LoVo (cell line): ENCODE results near the gene ERVK3-1.
A peak's percentile ranks its signal among the peaks of the same experiment; 100 is the strongest.
"Not testable (repeated sequence)": the region's sequence is repeated elsewhere in the genome, so short reads cannot be mapped to it uniquely, and the experiment has no call there.

ENCODE experiments used
- DNase-seq: peaks from one replicate; pipeline ENCODE4 v3.0.0-alpha.2; 2016; ENCODE audit warnings: low spot score

Gene ERVK3-1

DNA sequence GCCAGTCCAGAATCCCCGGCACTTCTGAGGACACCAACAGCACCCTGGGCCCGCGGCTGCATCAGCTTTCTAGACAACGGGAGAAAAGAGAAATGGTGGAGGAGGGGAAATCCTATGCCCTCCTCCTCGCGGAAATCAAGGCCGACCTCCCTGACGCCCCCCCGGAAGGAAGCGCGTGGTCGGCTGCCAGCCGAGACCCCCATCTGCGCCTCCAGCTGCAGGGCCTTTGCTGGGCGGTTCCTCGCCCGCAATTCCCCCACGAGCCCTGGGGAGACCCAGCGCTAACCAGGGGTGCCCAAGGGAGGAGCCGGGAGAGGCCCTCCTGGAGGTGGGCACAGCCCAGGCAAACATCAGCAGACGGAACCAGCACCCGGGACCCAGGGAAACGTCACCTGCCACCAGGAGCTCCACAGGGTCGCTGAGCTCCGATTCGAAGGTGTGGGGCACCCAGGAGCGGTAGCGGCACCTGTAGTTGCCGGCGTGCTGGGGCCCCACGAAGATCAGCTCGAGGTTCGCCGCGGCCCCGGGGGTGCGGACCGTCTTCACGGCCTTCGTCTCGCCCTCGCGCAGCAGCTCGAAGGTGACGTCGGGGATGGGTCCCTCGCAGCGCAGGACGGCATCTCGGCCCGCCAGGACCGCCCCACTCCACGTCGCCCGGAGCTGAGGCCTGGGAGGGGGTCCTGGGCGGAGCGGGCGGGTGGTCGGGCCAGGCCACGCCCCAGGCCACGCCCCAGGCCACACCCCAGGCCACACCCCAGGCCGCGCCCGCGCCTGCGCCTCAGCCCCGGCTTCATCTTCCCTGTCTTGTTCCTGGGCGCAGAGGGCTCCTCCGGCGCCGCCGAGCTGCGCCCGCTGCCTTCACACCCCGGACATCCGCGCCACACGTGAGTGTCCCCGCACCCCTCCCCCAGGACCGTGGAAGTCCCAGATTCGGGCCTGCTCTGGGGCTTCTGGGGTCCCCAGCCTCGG lies 42.1 kb downstream of the ERVK3-1 start:
- no peak for DNase-seq

DNA sequence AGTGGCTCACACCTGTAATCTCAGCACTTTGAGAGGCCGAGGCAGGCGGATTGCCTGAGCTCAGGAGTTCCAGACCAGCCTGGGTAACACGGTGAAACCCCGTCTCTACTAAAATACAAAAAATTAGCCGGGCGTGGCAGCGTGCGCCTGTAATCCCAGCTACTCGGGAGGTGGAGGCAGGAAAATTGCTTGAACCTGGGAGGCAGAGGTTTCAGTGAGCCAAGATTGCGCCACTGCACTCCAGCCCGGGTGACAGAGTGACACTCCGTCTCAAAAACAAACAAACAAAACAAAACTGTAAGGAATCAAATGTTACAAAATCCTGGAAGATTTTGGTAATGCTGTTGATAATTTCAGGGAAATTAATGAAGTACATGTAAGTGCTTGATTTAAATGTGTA lies 42.9 kb downstream of the ERVK3-1 start:
- DNase-seq = not testable (repeated sequence)

DNA sequence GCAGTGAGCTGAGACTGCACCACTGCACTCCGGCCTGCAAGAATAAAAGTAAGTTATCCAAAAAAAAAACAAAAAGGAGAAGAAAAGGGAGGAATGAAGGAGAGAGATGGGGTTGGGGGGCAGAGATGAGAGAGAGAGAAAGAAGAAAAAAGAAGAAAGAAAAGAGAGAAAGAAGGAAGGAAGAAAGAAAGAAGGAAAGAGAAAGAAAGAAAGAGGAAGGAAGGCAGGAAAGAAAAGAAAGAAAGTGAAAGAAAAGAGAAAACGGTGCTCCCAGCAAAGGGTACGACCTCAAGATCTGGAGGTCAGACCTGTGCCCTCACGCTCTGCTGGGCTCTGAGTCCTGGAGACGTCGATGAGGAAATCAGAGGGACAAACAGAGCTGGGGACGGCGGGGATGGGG lies 44.4 kb downstream of the ERVK3-1 start:
- DNase-seq = no peak

DNA sequence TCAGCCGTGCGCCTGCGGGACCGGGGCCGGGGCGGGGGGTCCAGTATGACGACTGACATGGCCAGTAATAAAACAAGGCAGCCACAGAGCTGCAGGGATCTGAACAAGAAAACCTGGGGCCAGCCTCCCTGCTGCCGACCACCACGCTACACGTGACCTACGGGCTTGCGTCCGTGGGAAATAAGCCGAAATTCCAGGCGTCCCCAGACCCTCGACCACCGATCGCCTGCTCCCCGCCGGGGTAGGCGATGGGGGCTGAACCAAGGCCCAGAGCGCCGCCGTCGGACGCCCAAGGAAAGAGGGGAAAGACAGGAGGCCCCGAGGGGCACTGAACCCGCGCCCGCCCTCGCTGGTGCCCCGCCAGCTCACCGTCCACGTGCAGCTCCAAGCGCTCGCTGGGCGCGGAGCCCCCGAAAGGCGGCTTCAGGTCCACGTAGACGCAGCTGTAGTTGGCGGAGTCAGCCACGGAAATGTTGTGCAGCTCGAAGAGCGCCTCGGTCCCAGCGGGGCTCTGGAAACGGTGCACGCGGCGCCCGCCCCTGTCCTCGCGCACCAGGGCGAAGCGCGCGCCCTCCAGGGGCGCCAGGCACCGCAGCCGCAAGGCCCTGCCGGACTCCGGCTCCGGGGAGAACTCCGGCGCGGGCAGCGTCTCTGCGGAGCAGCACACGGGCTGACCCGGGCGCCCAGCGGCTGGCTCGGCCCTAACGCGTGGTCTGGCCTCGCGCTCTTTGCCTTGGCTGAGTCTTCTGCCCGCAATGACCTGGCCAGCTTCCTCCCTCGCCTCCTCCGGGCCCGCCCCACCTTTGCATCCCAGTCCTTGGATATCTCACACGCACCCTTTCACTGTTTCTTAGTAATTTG lies 45.1 kb downstream of the ERVK3-1 start:
- no peak for DNase-seq

DNA sequence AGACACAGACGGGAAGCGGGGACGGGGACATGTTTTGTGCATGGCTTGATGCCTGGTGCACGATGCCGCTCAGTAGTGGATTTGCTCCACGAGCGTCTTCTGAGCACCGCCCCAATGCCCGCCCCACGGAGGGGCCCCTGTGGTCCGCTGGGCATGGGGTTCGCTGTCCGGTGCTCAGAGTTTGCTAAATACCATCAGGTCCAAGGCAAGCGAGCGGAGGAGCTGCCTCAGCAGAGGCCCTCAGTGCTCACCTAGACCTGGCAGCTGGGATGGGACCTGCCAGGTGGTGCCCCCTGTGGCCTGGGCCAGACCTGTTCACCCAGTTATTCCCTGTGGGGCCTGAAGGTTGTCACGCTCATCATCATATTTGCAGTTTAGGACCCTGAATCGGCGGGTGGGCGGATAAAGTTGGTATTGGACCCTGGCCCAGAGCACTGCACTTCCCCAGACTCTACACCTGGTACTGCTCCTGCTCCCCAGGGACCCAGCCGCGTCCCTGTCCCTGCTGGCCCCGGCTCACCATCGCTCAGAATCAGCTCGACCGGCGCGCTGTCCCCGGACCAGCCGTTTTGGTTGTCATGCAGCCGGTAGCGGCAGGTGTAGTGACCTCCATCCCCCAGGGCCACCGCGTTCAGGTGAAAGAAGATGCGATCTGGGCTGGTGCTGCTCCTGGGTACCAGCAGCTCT lies 45.8 kb downstream of the ERVK3-1 start:
- no peak for DNase-seq

DNA sequence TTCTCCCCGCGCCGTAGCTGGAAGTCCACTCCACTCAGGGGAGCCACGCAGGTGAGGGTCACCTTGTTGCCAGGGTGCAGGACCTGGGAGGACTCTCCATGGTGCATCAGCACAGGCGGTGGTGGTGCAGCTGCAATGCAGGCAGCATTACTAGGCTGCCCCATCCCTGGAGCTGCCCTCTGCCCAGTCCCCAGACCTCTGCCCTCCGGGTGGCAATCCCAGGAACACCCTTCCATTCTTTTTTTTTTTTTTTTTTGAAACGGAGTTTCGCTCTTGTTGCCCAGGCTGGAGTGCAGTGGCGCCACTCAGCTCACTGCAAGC lies 46.3 kb downstream of the ERVK3-1 start:
- DNase-seq = no peak

DNA sequence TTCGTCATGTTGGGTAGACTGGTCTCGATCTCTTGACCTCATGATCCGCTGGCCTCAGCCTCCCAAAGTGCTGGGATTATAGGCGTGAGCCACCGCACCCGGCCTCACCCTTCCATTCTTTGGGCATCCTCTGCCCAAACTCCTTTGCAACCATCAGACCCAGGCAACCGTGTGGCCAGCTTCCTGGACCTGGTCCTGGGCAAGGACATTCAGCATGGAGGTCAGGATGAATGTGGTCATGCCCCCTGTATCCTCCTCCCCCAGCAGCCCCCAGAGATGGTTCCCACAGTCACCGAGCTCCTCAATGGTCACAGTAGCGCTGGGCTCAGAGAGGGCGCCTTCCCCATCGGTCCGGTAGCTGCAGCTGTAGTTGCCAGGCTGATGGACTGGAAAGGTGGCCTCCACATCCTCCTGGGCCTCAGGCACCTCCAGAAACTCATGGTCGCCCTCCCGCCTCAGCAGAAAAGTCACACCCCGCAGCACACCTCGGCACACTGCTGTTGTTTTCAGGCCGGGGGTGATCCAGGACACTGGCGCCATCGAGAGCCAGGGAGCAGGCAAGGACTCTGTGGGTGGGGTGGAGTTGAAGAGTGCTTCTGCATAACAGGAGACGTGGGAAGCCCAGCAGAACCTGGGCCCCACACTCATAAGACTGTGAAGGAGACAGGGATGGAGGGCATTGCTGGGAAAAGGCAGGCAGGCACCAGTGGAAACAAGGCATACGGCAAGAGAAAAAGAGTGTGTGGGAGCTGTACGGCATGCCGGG lies 47.0 kb downstream of the ERVK3-1 start:
- DNase-seq = no peak

DNA sequence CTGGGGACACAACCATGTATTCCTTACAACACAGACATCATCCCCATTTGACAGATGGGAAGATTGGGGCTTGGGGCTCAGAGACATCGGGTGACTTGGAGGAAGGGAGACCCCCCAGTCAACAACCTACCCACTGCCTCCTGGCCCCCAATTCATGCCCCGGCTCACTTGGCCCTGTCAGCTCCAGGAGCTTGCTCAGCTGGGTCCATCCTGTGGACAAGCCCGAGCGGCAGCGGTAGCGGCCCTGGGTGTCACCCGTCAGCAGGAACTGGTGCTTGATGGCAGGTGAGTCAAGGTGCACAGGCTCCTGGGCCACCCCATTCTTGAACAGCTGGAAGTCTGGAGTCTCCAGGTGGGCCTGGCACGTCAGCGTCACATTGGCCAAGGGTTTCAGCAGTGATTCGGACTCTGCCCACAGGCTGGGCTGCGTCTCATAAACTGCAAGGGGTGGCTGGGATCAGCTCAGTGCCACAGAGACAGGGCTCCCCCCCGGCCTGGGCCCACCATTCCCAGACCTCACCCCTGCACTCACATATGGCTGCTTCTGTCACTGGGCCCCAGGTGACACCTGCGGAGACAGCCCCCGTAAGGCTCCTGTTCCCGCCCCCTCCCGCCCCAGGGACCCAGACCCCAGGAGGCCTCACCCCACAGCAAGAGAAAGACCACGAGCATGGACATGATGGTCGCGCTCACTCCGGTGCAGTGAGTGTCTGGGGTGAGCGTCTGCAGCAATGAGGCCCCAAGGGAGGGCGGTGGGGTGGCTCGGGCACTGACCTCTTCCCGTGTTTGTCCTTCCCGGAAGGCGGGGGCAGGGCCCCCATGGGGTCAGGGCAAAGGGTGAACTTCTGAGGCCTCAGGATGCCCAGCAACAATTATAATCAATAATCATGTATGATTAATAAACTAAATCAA lies 47.8 kb downstream of the ERVK3-1 start, which contains the start of gene A1BG:
A1BG (minus strand) TSS at position 733 of the 912 bp plus-strand sequence; CDS start at position 678, 55 bp downstream.
- no peak for DNase-seq

DNA sequence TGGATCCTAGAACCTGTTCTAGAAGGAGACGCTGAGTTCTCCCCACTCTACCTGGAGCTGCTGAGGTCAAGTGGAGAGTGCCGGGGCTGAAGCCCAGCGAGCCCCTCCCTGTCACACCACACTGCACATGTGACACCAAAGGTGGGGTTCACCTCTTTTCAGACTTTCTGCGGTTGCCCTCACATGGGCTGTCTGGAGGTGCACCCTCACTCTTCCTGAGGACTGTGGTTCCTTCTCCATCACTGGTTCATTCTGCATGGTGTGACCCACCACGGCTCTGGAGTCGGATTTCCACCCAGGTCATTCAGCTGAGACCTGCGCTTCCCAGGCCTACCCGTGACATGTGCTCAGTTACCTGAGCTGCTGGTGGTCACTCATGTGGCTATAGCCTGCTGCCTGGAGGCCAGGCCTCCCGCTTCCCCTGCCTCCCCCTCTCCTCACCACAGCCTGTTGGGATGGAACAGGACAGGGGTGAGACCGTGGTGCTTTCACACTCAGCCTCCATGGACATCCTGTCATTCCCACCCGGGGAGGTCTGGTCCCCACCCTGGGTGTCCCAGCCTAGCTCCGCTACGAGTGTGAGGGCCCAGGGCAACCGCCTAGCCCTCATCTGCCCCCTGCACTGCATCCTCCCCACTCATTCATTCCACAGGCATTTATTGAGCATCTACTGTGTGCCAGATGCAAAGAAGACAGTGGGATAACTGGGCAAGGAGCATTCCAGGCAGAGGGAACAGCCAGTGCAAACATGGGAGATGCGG lies 48.7 kb downstream of the ERVK3-1 start:
- DNase-seq = no peak

DNA sequence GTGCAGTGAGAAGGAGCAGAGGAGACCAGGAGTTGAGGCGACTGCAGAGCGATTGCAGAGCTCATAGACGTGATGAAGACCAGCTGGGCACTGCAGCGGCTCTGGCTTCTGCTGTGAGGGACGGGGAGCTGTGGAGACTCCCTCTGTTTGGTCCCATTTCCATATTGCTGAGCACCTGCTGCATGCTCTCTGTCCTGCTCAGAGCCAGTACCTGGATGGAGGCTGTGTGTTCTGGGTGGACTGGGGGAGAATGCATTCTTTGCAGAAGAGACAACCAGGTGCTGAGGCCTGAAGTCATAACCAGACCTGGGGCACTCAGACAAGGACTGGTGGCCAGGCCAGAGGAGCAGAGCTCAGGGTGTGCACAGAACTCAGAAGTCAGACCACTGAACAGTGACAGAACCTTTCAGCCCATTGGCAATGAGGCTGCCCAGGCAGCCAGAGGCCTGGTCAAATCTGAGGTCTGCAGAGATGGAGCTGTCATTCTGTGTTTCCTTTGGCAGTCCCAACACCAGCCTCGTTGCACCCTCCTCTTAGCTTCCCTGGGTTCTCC lies 49.4 kb downstream of the ERVK3-1 start:
- DNase-seq = no peak

DNA sequence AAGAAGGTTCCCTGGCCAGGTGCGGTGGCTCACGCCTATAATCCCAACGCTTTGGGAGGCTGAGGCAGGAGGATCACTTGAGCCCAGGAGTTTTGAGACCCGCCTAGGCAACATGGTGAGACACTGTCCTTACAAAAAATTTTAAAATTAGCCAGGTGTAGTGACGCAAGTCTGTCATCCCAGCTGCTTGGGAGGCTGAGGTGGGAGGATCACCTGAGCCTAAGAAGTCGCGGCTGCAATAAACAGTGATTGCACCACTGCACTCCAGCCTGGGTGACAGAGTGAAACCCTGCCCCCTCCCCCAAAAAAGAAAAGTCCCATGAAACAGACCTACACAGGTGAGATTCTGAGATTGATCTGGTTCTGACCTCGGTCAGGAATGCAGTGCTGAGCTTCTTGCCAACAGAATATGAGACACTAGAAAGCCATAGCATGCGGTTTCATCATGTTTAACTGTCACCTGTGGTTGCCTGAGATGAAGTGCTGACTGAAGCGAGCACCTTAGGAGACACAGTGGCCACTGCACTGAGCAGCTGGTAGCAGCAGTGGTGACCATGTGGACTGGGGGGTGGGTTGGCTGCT lies 50.1 kb downstream of the ERVK3-1 start:
- no peak for DNase-seq

DNA sequence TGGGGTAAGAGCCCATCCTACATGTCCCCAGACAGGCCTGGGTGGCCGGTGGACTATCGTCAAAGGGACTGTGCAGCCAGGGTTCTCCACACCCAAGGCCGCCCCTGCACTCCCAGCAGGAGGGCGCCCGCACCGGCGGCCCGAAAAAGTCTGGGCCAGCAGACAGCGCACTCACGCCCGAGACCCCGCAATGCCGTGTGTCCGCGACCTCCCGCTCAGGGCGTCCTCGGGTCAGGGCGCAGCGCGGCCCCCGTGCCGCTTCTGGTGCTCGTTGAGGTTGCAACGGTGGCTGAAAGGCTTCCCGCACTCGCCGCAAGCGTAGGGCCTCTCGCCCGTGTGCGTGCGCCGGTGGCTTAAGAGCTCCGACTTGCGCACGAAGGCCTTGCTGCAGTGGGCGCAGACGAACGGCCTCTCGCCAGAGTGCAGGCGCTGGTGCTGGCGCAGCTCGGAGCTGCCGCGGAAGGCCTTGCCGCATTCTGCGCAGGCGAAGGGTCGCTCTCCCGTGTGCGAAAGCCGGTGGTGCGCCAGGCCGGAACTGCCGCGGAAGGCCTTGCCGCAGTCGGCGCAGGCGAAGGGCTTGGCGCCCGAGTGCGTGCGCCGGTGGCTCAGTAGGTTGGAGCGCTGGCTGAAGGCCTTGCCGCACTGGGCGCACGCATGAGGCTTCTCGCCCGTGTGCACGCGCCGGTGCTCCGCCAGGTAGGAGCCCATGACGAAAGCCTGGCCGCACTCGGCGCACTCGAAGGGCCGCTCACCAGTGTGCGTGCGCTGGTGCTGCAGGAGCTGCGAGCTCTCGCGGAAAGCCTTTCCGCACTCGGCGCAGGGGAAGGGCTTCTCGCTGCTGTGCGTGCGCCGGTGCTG lies 51.0 kb downstream of the ERVK3-1 start:
- DNase-seq = no peak

DNA sequence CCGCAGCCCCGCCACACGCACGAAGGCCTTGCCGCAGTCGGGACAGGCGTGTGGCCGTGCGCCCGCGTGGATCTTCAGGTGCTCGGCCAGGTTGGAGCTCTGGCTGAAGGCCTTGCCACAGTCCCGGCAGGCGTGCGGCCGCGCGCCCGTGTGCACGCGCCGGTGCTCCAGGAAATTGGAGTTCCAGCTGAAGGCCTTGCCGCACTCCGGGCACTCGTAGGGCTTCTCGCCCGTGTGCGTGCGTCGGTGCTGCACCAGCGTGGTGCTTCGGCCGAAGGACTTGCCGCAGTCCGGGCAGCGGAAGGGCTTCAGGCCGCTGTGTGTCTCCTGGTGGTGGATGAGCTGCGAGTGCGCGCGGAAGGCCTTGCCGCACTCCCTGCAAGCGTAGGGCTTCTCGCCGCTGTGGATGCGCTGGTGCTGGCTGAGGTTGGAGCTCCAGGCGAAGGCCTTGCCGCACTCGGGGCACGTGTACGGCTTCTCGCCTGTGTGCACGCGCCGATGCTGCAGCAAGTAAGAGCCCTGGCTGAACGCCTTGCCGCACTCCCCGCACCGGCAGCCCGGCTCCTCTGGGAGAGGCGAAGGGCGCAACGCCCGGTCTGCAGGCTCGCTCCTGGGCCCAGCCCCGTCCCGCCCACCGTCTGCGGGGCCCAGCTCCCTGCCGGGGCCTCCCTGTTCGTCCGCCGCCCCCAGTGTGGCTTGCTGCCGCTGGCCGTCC lies 51.7 kb downstream of the ERVK3-1 start:
- DNase-seq = no peak

DNA sequence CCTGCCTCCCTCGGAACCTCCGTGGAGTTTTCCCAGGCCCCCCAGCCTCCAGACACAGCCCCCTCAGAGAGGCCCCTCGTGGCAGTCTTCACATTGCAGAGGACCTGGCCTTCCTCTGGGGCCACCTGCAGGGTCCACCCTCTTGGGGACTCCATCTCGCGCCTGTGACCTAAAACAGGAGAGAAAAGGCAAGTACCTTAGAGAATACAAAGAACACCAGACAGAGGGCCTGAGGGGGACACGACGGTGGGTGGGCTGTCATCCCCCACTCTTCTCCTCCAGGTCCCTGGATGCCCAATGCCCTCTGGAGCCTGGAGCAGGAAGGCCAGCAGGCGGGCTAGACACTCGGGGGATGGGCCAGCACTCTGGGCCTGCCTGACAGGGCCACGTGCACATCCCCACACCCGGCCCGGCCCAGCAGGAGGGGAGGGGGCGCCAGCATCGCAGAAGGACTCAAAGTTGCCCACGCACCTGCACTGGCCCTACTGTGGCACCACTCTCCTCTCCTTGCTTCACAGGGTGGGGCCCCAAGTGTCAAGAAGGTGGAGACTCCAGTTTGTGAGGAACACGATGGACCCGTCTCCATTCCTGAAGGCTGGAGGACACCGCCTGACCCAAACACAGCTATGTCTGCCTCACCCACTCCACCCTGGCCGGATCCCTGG lies 52.4 kb downstream of the ERVK3-1 start:
- DNase-seq = no peak

DNA sequence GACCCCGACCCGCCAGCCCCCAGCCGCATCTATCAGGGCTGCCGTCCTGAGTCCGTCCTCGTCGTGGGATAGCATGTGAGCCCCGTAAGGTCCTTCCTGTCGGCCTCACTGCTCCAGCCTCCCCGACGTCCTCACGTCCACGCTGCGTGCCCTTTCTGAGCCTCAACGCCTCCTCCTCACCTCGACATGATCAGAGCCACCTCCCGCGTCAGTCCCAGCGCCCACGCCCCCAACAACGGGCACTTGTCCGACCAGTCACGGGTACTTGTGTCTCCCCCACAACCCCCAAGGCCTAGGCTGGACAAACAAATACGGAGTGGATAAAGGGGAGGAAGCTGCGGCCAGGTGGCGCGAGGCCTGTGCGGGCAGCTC lies 56.7 kb downstream of the ERVK3-1 start:
- peak; percentile 55 for DNase-seq

DNA sequence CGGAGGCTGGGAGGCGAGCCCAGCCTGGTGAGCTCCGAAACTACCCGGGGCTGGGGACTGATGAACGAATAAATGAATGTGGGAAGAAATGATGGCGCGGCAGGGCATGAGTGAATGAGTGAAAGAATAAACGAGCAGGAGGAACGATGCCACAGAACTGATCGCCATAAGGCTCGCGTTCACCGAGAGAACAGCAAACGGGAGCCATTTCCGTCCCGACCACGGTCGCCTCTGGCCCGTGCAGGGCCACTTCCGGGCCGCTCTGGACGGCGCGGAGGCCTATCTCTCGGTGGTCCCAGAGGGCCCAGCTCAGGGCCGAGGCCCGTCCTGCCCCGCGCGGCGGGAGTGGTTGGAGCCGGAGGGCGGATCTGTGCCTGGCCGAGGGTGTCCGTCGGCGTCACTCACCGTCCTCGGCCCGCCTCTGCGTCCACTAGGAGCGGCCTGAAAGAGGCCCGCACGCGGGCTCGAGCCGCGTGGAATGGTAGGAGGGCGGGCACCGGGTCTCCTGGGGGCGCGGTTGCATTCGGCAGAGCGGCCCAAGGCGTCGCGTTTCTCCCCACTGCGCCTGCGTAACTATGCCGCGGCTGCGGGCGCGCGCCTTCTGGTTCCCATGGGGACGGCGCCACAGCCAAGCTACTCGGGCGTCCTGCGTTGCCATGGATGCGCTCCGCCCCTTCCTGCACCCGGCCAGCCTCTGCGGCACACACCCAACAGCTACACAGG lies 57.3 kb downstream of the ERVK3-1 start, which contains the start of gene ZNF497:
ZNF497 (minus strand) TSS at position 480 of the 723 bp plus-strand sequence. CDS start 5,116 bp downstream, outside the sequence.
- DNase-seq = peak; percentile 98
